ENCODE measurements around the gene UBE2E3. TPM values are rescaled to one million over a fixed set of nuclear protein-coding genes. Genes with fewer than 3 reads are reported as not detected.

Gene UBE2E3
- total RNA-seq, 1 experiment from 2014 or later = 91.3 TPM

GRCh38 chr2:181058378-181059269 is 78.2 kb downstream of the UBE2E3 start:
- no TSS peak for BruUV-seq (replicated peaks)
- no peak overlapping the region for H3K27ac ChIP-seq (ENCODE audit: low read length)
- POLR2A ChIA-PET = no interaction called here
- H3K27me3 ChIP-seq (ENCODE audit: control insufficient read depth, insufficient read depth, low read length) = no peaks in the 10 kb centered on the region
- ATAC-seq = peak; percentile 62; the same call in 1 of the 2 replicates
- no peaks in the 10 kb centered on the region for H3K9me3 ChIP-seq (ENCODE audit: control insufficient read depth, insufficient read depth, low read depth, low read length)
- DNase-seq (ENCODE audit: low read depth, low spot score) = no peak
- H3K4me3 ChIP-seq (ENCODE audit: low read depth in 2 of 2, low read length in 2 of 2) = no peak overlapping the region
- no peaks in the 10 kb centered on the region for H3K4me1 ChIP-seq (ENCODE audit: control insufficient read depth, insufficient read depth, low read length)
- in situ Hi-C loops (cut with HindIII; ENCODE audit: low pct_unique_long_range_greater_than_20kb, low sequenced_read_pairs) = no loop called here
- CTCF ChIA-PET = interaction anchor here (0.6 to 1.0 kb wide), 3 partner anchors 283 to 935 kb away, joined by 3 read pairs; no protein-coding TSS in a partner anchor
- H3K36me3 ChIP-seq (ENCODE audit: control insufficient read depth, insufficient read depth, low read length) = peaks cover 2% of the 10 kb centered on the region; the same call in 1 of the 2 replicates
- intact Hi-C loops (cut with micrococcal nuclease; ENCODE audit: unreplicated experiment) = loop anchor here (5.0 kb wide), 1 partner anchor 931 kb away; no protein-coding TSS in a partner anchor
- no peak for TF ChIP-seq POLR2AphosphoS5 (IDR thresholded peaks at IDR 0.05; ENCODE audit: low read depth, low read length)
- peak; percentile 74; the same call in 1 of the 2 replicates for TF ChIP-seq CTCF (IDR thresholded peaks at IDR 0.05)

- TF ChIP-seq TCF7L2 (IDR thresholded peaks at IDR 0.05; ENCODE audit: low read depth, low read length) = no peak
- TF ChIP-seq POLR2AphosphoS5 (IDR thresholded peaks at IDR 0.05; ENCODE audit: low read depth, low read length) = no peak
- no peak for TF ChIP-seq CTCF (IDR thresholded peaks at IDR 0.05)
- TF ChIP-seq REST (IDR thresholded peaks at IDR 0.05; ENCODE audit: insufficient read depth in 1 of 2, low read depth in 2 of 2, low read length in 1 of 2) = no peak
- TF ChIP-seq SIN3A (IDR thresholded peaks at IDR 0.05; ENCODE audit: borderline replicate concordance, insufficient read depth, low read depth, low read length) = no peak
- POLR2A ChIA-PET = no interaction called here
- no TSS peak for BruUV-seq (replicated peaks)
- no peak for DNase-seq (ENCODE audit: low read depth, low spot score)
- H3K4me1 ChIP-seq (ENCODE audit: control insufficient read depth, insufficient read depth, low read length) = no peaks in the 10 kb centered on the region
- no peaks in the 10 kb centered on the region for H3K9me3 ChIP-seq (ENCODE audit: control insufficient read depth, insufficient read depth, low read depth, low read length)
- H3K27ac ChIP-seq (ENCODE audit: low read length) = no peak overlapping the region
- intact Hi-C loops (cut with micrococcal nuclease; ENCODE audit: unreplicated experiment) (no loop called here), in situ Hi-C loops (cut with HindIII; ENCODE audit: low pct_unique_long_range_greater_than_20kb, low sequenced_read_pairs) (no loop called here)
- ATAC-seq = no peak
- no peaks in the 10 kb centered on the region for H3K27me3 ChIP-seq (ENCODE audit: control insufficient read depth, insufficient read depth, low read length)
- CTCF ChIA-PET = no interaction called here
- H3K4me3 ChIP-seq (ENCODE audit: low read depth in 2 of 2, low read length in 2 of 2) = no peak overlapping the region
- peaks cover 2% of the 10 kb centered on the region; the same call in 1 of the 2 replicates for H3K36me3 ChIP-seq (ENCODE audit: control insufficient read depth, insufficient read depth, low read length)
Measured at GRCh38 chr2:181063696-181064095, 83.3 kb downstream of the UBE2E3 start.

Measured in Panc1 (cell line).